GM12878 (cell line): ENCODE measurements around the gene TRDMT1. TPM values are rescaled to one million over a fixed set of nuclear protein-coding genes. Genes with fewer than 3 reads are reported as not detected.

ENCODE experiments used
- ATAC-seq: fragments of 200-7000 bp; cut with Tn5 transposase; 3 replicates; pipeline ENCODE4 v1.9.1; 2020; ENCODE audit warnings: mild to moderate bottlenecking, moderate library complexity
- BruUV-seq: library from RNA; stranded (reverse); fragments of 400-500 nt; replicated peaks from 2 replicates; lab custom pipeline; 2021; lab: Mats Ljungman, UMichigan
- CTCF ChIA-PET: fragments of 300-600 bp; sonication (Branson Sonifier 250); formaldehyde crosslinking; extraction: SDS; loops from one replicate; lab custom pipeline; 2021; ENCODE audit warnings: inconsistent platforms; lab: Yijun Ruan, JAX
- POLR2A ChIA-PET: fragments of 350-600 bp; formaldehyde crosslinking; extraction: SDS; loops from one replicate; lab custom pipeline; 2021; ENCODE audit warnings: inconsistent platforms; lab: Charles Lee
- RAD21 ChIA-PET: fragments of 300-600 bp; sonication (Branson Sonifier 250); formaldehyde crosslinking; loops from one replicate; lab custom pipeline; 2023; ENCODE audit warnings: antibody characterized with exemption; ENCODE audit not compliant: unreplicated experiment; lab: Charles Lee
- SMC1A ChIA-PET: fragments of 300-600 bp; sonication (Branson Sonifier 250); formaldehyde crosslinking; loops from one replicate; lab custom pipeline; 2023; ENCODE audit not compliant: unreplicated experiment, uncharacterized antibody; lab: Charles Lee
- DNase-seq: peaks from one replicate; pipeline ENCODE4 v3.0.0-alpha.2; 2011; ENCODE audit warnings: low read depth, low spot score
- FAIRE-seq: peaks from 3 replicates; lab custom pipeline; 2011; peaks lifted over from hg19 to GRCh38; lab: Jason Lieb, UNC
- H2AFZ ChIP-seq: 2 replicates; pipeline ENCODE4 v1.6.0; 2011; ENCODE audit warnings: low read depth, low read length, control low read depth; ENCODE audit not compliant: control insufficient read depth
- H3K27ac ChIP-seq: 2 replicates; pipeline ENCODE4 v1.5.1; 2011; ENCODE audit warnings: control low read depth; ENCODE audit not compliant: control insufficient read depth, insufficient read depth
- H3K27me3 ChIP-seq, 2 experiments: replicated peaks in 1 of 2; 2 replicates each; pipeline versions ENCODE4 v1.6.0 to v1.6.1; 2011; ENCODE audit warnings: low read length in 1 of 2; ENCODE audit not compliant: control insufficient read depth in 2 of 2, insufficient read depth in 2 of 2
- H3K36me3 ChIP-seq, 2 experiments: 2 replicates each; pipeline ENCODE4 v1.5.1; 2011; ENCODE audit warnings: low read length in 1 of 2; ENCODE audit not compliant: control insufficient read depth in 2 of 2, insufficient read depth in 2 of 2
- H3K4me1 ChIP-seq: 2 replicates; pipeline ENCODE4 v1.6.1; 2011; ENCODE audit warnings: mild to moderate bottlenecking, low read length, moderate library complexity, mixed read lengths; ENCODE audit not compliant: control insufficient read depth, insufficient read depth
- H3K4me2 ChIP-seq: 2 replicates; pipeline ENCODE4 v1.6.0; 2011; ENCODE audit warnings: control low read depth; ENCODE audit not compliant: control insufficient read depth, insufficient read depth
- H3K4me3 ChIP-seq: fragments of 200-600 bp; sonication (generic); 2 replicates; pipeline ENCODE4 v1.5.1; 2016
- H3K79me2 ChIP-seq: 2 replicates; pipeline ENCODE4 v1.6.0; 2011; ENCODE audit warnings: low read length; ENCODE audit not compliant: control insufficient read depth, insufficient read depth
- H3K9ac ChIP-seq: 2 replicates; pipeline ENCODE4 v1.8.0; 2011; ENCODE audit warnings: low read length, control low read depth, mixed read lengths; ENCODE audit not compliant: control insufficient read depth, insufficient read depth
- H3K9me3 ChIP-seq: replicated peaks from 3 replicates; pipeline ENCODE4 v1.5.1; 2011; ENCODE audit warnings: mild to moderate bottlenecking, low read length; ENCODE audit not compliant: control insufficient read depth, insufficient read depth
- H4K20me1 ChIP-seq: 2 replicates; pipeline ENCODE4 v1.6.0; 2011; ENCODE audit not compliant: control insufficient read depth, insufficient read depth
- E2F4 ChIP-seq: IDR thresholded peaks from 2 replicates; pipeline ENCODE4 v1.6.1; 2012; ENCODE audit warnings: low read depth, low read length, improper control_type of control experiment
- ELK1 ChIP-seq: IDR thresholded peaks from 2 replicates; pipeline ENCODE4 v1.6.1; 2012; ENCODE audit warnings: low read depth, low read length, improper control_type of control experiment
- FOXM1 ChIP-seq: IDR thresholded peaks from 2 replicates; pipeline ENCODE4 v1.6.1; 2012; ENCODE audit warnings: low read depth, mild to moderate bottlenecking, inconsistent platforms, low read length, moderate library complexity
- NFYA ChIP-seq: IDR thresholded peaks from 2 replicates; pipeline ENCODE4 v1.6.1; 2011; ENCODE audit warnings: low read depth, mild to moderate bottlenecking, low read length, improper control_type of control experiment, borderline replicate concordance
- NR2C1 ChIP-seq: fragments of 450-650 bp; IDR thresholded peaks from 2 replicates; pipeline ENCODE4 v1.6.1; 2017; ENCODE audit warnings: antibody characterized with exemption, mild to moderate bottlenecking, moderate library complexity
- POLR2AphosphoS5 ChIP-seq: IDR thresholded peaks from 2 replicates; pipeline ENCODE4 v1.6.1; 2011; ENCODE audit warnings: mild to moderate bottlenecking, low read length, inconsistent platforms
- TAF1 ChIP-seq: IDR thresholded peaks from 2 replicates; pipeline ENCODE4 v1.6.1; 2011; ENCODE audit warnings: mild to moderate bottlenecking, low read depth, low read length, borderline replicate concordance
- TCF12 ChIP-seq: IDR thresholded peaks from 2 replicates; pipeline ENCODE4 v1.6.1; 2011; ENCODE audit warnings: low read depth, mild to moderate bottlenecking, low read length
- TCF7 ChIP-seq: IDR thresholded peaks from 2 replicates; pipeline ENCODE4 v1.6.1; 2014; ENCODE audit warnings: antibody characterized with exemption, borderline replicate concordance
- USF1 ChIP-seq: IDR thresholded peaks from 2 replicates; pipeline ENCODE4 v1.6.1; 2011; ENCODE audit warnings: borderline replicate concordance, low read depth, mild to moderate bottlenecking, moderate library complexity, mixed read lengths, low read length; ENCODE audit not compliant: insufficient read depth; ENCODE audit errors: extremely low read length
- YBX1 ChIP-seq: fragments of 450-650 bp; IDR thresholded peaks from 2 replicates; pipeline ENCODE4 v1.6.1; 2016; ENCODE audit warnings: antibody characterized with exemption
- ZBTB33 ChIP-seq: fragments of 450-650 bp; IDR thresholded peaks from 2 replicates; pipeline ENCODE4 v1.6.1; 2017; ENCODE audit warnings: mild to moderate bottlenecking
- WGBS: methylation state at CpG from one replicate; pipeline ENCODE4 v1.1.6; 2016; ENCODE audit warnings: low lambda C conversion rate; ENCODE audit not compliant: insufficient replicate concordance, insufficient coverage; ENCODE audit errors: missing lambda C conversion rate; 5-methylcytosine and 5-hydroxymethylcytosine counted together
- in situ Hi-C: fragments of 300-500 bp; cut with MboI; formaldehyde crosslinking; loops from 9 replicates; pipeline ENCODE4 v1.14.3; 2018; ENCODE audit warnings: mixed read lengths
- intact Hi-C: fragments of 100-400 bp; cut with micrococcal nuclease; formaldehyde crosslinking; loops from one replicate; pipeline ENCODE4 v1.14.2; 2022; ENCODE audit not compliant: unreplicated experiment
- polyA plus RNA-seq, 11 experiments: library from polyadenylated mRNA; depleted of rRNA in 4 of 11; unstranded in 6 of 11; stranded (reverse) in 5 of 11; fragments of >200 nt; fragmentation: Nextera tagmentation in 4 of 11; fragmentation: Illumina TruSeq in 1 of 11; extraction: Ambion mirVana in 4 of 11; extraction: Trizol in 1 of 11; gene quantifications; 1 replicate in 1 of 11; 2 replicates in 10 of 11; pipeline versions ENCODE4 v1.2.1 to v1.2.3, GENCODE V29; 2011 to 2016; ENCODE audit warnings: inconsistent platforms in 2 of 11, missing spikeins in 2 of 11, low read depth in 1 of 11
- total RNA-seq, 4 experiments: library from RNA; depleted of rRNA in 3 of 4; stranded (reverse); fragments of >200 nt in 3 of 4; fragmentation: Illumina TruSeq in 1 of 4; extraction: Trizol in 1 of 4; gene quantifications; 2 replicates each; pipeline versions ENCODE4 v1.2.1 to v1.2.3, GENCODE V29; 2013 to 2021

The TRDMT1 gene
- total and polyA plus RNA-seq, 10 of the 15 experiments (the other 5 are each of a cell fraction or from before 2014, with no cell fraction given): 2.3 to 9.7 (median 4.6) TPM

GRCh38 chr10:17138460-17139042 is 62.9 kb downstream of the TRDMT1 start:
- TF ChIP-seq TCF12 (no peak), ZBTB33 (no peak), NR2C1 (no peak), YBX1 (no peak), E2F4 (no peak), ELK1 (no peak), NFYA (no peak), TAF1 (no peak), USF1 (no peak), TCF7 (no peak), POLR2AphosphoS5 (no peak), FOXM1 (no peak)
- FAIRE-seq (no peak), DNase-seq (no peak), ATAC-seq (no peak)
- CTCF ChIA-PET: interaction anchor here (1.2 kb wide), 1 partner anchor 19 kb away, joined by 3 read pairs; no protein-coding TSS in a partner anchor
- RAD21 ChIA-PET: no interaction called here
- POLR2A ChIA-PET: no interaction called here
- intact Hi-C loops (no loop called here), in situ Hi-C loops (no loop called here)
- no peaks in the 10 kb centered on the region for H3K79me2 ChIP-seq
- H3K27me3 ChIP-seq: no peaks in the 10 kb centered on the region
- H4K20me1 ChIP-seq: no peaks in the 10 kb centered on the region
- no peak overlapping the region for H3K4me3 ChIP-seq
- no peaks in the 10 kb centered on the region for H3K4me1 ChIP-seq
- 37% methylated on average over 5 of the region's 5 CpGs for WGBS
- H3K27ac ChIP-seq: no peak overlapping the region
- no peaks in the 10 kb centered on the region for H3K36me3 ChIP-seq
- H3K4me2 ChIP-seq: no peak overlapping the region
- no TSS peak for BruUV-seq
- no peak overlapping the region for H2AFZ ChIP-seq
- SMC1A ChIA-PET: interaction anchor here (0.7 to 1.2 kb wide), 2 partner anchors 12 to 21 kb away, joined by 3 to 4 read pairs; no protein-coding TSS in a partner anchor
- no peak overlapping the region for H3K9ac ChIP-seq
- H3K9me3 ChIP-seq: no peaks in the 10 kb centered on the region
